ENCODE data around the gene AK2.

AK2 gene

GRCh38 chr1:33007190-33008050, 29.3 kb downstream of the AK2 start:
- peak; percentile 14 for TF ChIP-seq CTCF (IDR thresholded peaks at IDR 0.05; ENCODE audit: low read length)
- TF ChIP-seq EZH2 (optimal IDR thresholded peaks at IDR 0.05; ENCODE audit: low read depth, low read length), result no peak
- no peak for DNase-seq
- no peak overlapping the region for H3K27ac ChIP-seq (ENCODE audit: low read length)
- H3K79me2 ChIP-seq (ENCODE audit: low read length), result no peaks in the 10 kb centered on the region
- H4K20me1 ChIP-seq (ENCODE audit: insufficient read depth, low read length), result no peaks in the 10 kb centered on the region
- H3K9ac ChIP-seq (ENCODE audit: low read length), result no peak overlapping the region
- no peaks in the 10 kb centered on the region for H3K9me2 ChIP-seq (replicated peaks; ENCODE audit: insufficient read depth, low read length)
- H3K9me3 ChIP-seq (replicated peaks; ENCODE audit: insufficient read depth, low read length), result no peaks in the 10 kb centered on the region
- H3K4me1 ChIP-seq (ENCODE audit: low read length), result 0 out of 2 replicates have a peak, but pooled peaks cover 12% of the 10 kb centered on the region
- H3K36me3 ChIP-seq (replicated peaks; ENCODE audit: insufficient read depth, low read length), result peaks cover 27% of the 10 kb centered on the region
- H2AFZ ChIP-seq (ENCODE audit: low read length), result no peak overlapping the region
- H3K27me3 ChIP-seq (replicated peaks; ENCODE audit: insufficient read depth, low read length), result no peaks in the 10 kb centered on the region
- H3F3A ChIP-seq (ENCODE audit: insufficient read depth, low read length), result no peaks in the 10 kb centered on the region
- no peak overlapping the region for H3K4me3 ChIP-seq (ENCODE audit: low read length)
- H3K4me2 ChIP-seq (ENCODE audit: low read depth, low read length), result no peak overlapping the region

GRCh38 chr1:33005838-33006421, 30.8 kb downstream of the AK2 start:
- no peak overlapping the region for H3K4me2 ChIP-seq (ENCODE audit: low read depth, low read length)
- no peak overlapping the region for H3K27ac ChIP-seq (ENCODE audit: low read length)
- H3K9me3 ChIP-seq (replicated peaks; ENCODE audit: insufficient read depth, low read length), result no peaks in the 10 kb centered on the region
- TF ChIP-seq CTCF (IDR thresholded peaks at IDR 0.05; ENCODE audit: low read length) (no peak), EZH2phosphoT487 (IDR thresholded peaks at IDR 0.05; ENCODE audit: low read length) (no peak), EZH2 (optimal IDR thresholded peaks at IDR 0.05; ENCODE audit: low read depth, low read length) (no peak)
- H3K9ac ChIP-seq (ENCODE audit: low read length), result no peak overlapping the region
- peaks cover 12% of the 10 kb centered on the region; the same call in 1 of the 2 replicates for H3K36me3 ChIP-seq (replicated peaks; ENCODE audit: insufficient read depth, low read length)
- H4K20me1 ChIP-seq (ENCODE audit: insufficient read depth, low read length), result no peaks in the 10 kb centered on the region
- no peaks in the 10 kb centered on the region for H3K79me2 ChIP-seq (ENCODE audit: low read length)
- no peak for DNase-seq
- 0 out of 2 replicates have a peak, but pooled peaks cover 12% of the 10 kb centered on the region for H3K4me1 ChIP-seq (ENCODE audit: low read length)
- H2AFZ ChIP-seq (ENCODE audit: low read length), result no peak overlapping the region
- no peaks in the 10 kb centered on the region for H3K27me3 ChIP-seq (replicated peaks; ENCODE audit: insufficient read depth, low read length)
- H3F3A ChIP-seq (ENCODE audit: insufficient read depth, low read length), result no peaks in the 10 kb centered on the region
- H3K4me3 ChIP-seq (ENCODE audit: low read length), result no peak overlapping the region
- H3K9me2 ChIP-seq (replicated peaks; ENCODE audit: insufficient read depth, low read length), result no peaks in the 10 kb centered on the region

GRCh38 chr1:33005117-33005837, 31.4 kb downstream of the AK2 start:
- Histone ChIP-seq H3K27me3 (replicated peaks; ENCODE audit: insufficient read depth, low read length) (no peaks in the 10 kb centered on the region), H3K4me3 (ENCODE audit: low read length) (no peak overlapping the region), H3K4me1 (ENCODE audit: low read length) (0 out of 2 replicates have a peak, but pooled peaks cover 12% of the 10 kb centered on the region), H3K27ac (ENCODE audit: low read length) (no peak overlapping the region), H3K4me2 (ENCODE audit: low read depth, low read length) (no peak overlapping the region), H2AFZ (ENCODE audit: low read length) (no peak overlapping the region), H3K9ac (ENCODE audit: low read length) (no peak overlapping the region), H3K9me3 (replicated peaks; ENCODE audit: insufficient read depth, low read length) (no peaks in the 10 kb centered on the region), H3K79me2 (ENCODE audit: low read length) (no peaks in the 10 kb centered on the region), H3F3A (ENCODE audit: insufficient read depth, low read length) (no peaks in the 10 kb centered on the region), H4K20me1 (ENCODE audit: insufficient read depth, low read length) (no peaks in the 10 kb centered on the region), H3K9me2 (replicated peaks; ENCODE audit: insufficient read depth, low read length) (no peaks in the 10 kb centered on the region), H3K36me3 (replicated peaks; ENCODE audit: insufficient read depth, low read length) (0 out of 2 replicates have a peak, but pooled peaks cover 8% of the 10 kb centered on the region)
- no peak for DNase-seq
- TF ChIP-seq CTCF (IDR thresholded peaks at IDR 0.05; ENCODE audit: low read length), result no peak
- TF ChIP-seq EZH2phosphoT487 (IDR thresholded peaks at IDR 0.05; ENCODE audit: low read length), result no peak
- no peak for TF ChIP-seq EZH2 (optimal IDR thresholded peaks at IDR 0.05; ENCODE audit: low read depth, low read length)

All from MM.1S (cell line).